Smooth muscle cell (in vitro differentiated cells): Measurements from ENCODE around the gene UNC5C. TPM values are rescaled to one million over a fixed set of nuclear protein-coding genes. Genes with fewer than 3 reads are reported as not detected.

Experiments
- DNase-seq: peaks from one replicate; lab custom pipeline; 2025; ENCODE audit not compliant: unreplicated experiment; lab: John Stamatoyannopoulos, UW
- H2AFZ ChIP-seq: fragments of 200-600 bp; sonication (generic); 2 replicates; pipeline ENCODE4 v1.6.0; 2016; ENCODE audit warnings: antibody characterized with exemption, low read depth, mild to moderate bottlenecking
- H3F3A ChIP-seq: fragments of 200-600 bp; sonication (generic); 2 replicates; pipeline ENCODE4 v1.6.0; 2017; ENCODE audit warnings: antibody characterized with exemption, low read depth
- H3K27ac ChIP-seq: fragments of 200-600 bp; sonication (generic); 2 replicates; pipeline ENCODE4 v1.5.1; 2016; ENCODE audit warnings: low read depth, mild to moderate bottlenecking
- H3K27me3 ChIP-seq: fragments of 200-600 bp; sonication (generic); 2 replicates; pipeline ENCODE4 v1.6.1; 2016; ENCODE audit warnings: low read depth, mild to moderate bottlenecking
- H3K36me3 ChIP-seq: fragments of 200-600 bp; sonication (generic); 2 replicates; pipeline ENCODE4 v1.5.1; 2016; ENCODE audit warnings: low read depth
- H3K4me1 ChIP-seq: fragments of 200-600 bp; sonication (generic); 2 replicates; pipeline ENCODE4 v1.5.1; 2016; ENCODE audit warnings: low read depth
- H3K4me2 ChIP-seq: fragments of 200-600 bp; sonication (generic); 2 replicates; pipeline ENCODE4 v1.6.0; 2016; ENCODE audit warnings: mild to moderate bottlenecking
- H3K4me3 ChIP-seq: fragments of 200-600 bp; sonication (generic); 2 replicates; pipeline ENCODE4 v1.5.1; 2016; ENCODE audit warnings: mild to moderate bottlenecking
- H3K79me2 ChIP-seq: fragments of 200-600 bp; sonication (generic); 2 replicates; pipeline ENCODE4 v1.6.0; 2016; ENCODE audit warnings: low read depth, mild to moderate bottlenecking
- H3K9ac ChIP-seq: fragments of 200-600 bp; sonication (generic); 2 replicates; pipeline ENCODE4 v1.6.0; 2016; ENCODE audit warnings: low read depth
- H3K9me3 ChIP-seq: fragments of 200-600 bp; sonication (generic); replicated peaks from 2 replicates; pipeline ENCODE4 v1.5.1; 2016; ENCODE audit warnings: low read depth
- H4K20me1 ChIP-seq: fragments of 200-600 bp; sonication (generic); 2 replicates; pipeline ENCODE4 v1.6.0; 2016; ENCODE audit warnings: low read depth
- WGBS: methylation state at CpG from one replicate; pipeline ENCODE4 v1.1.7; 2016; ENCODE audit warnings: low lambda C conversion rate; 5-methylcytosine and 5-hydroxymethylcytosine counted together
- polyA plus RNA-seq: library from polyadenylated mRNA; unstranded; fragments of >200 nt; fragmentation: Nextera tagmentation; extraction: Ambion mirVana; gene quantifications from 2 replicates; pipeline ENCODE4 v1.2.1, GENCODE V29; 2016
- total RNA-seq: library from RNA; depleted of rRNA; stranded (reverse); fragments of >200 nt; gene quantifications from 2 replicates; pipeline ENCODE4 v1.2.3, GENCODE V29; 2014
- TF ChIP-seq, protein P1 (sequence below): fragments of 200-600 bp; sonication (generic); IDR thresholded peaks from 2 replicates; pipeline ENCODE4 v1.5.1; 2017; ENCODE audit warnings: borderline replicate concordance, mild to moderate bottlenecking, antibody characterized with exemption; ENCODE audit not compliant: insufficient read depth, poor library complexity, severe bottlenecking

The UNC5C gene
- total and polyA plus RNA-seq, 2 experiments from 2014 or later = 2.0 to 15.6 TPM

DNA sequence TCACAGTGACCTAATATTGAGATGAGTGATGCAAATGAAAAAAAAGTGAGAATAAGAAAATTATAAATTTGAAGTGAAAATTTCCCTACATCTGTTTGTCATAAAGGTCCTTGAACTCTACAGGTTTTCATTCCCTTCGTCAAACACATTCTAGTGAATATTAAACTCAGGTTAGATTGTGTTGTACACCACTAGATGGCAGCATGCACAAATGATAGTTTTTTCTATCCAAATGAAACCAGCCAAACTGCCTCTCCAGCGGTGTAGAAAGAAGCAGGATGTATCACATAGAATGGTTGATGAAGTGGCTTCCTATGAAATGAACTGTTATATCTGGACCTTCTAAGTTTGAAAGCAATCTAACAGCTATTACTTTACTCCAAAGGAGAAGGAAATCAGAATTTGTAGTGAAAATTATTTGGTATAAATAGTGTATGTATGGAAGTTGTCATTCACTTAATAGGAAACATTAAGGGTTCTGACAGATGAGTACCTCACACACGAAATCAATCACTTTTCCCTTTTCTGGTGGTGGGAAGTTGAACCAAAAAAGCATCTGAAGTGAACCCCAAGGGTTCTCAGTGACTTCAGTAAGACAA, 382.7 kb downstream of the UNC5C start:
- 24% methylated on average over 3 of the region's 3 CpGs for WGBS
- H3K4me3 ChIP-seq = no peak overlapping the region
- no peaks in the 10 kb centered on the region for H3F3A ChIP-seq
- no peak overlapping the region for H3K27ac ChIP-seq
- H3K9me3 ChIP-seq = no peaks in the 10 kb centered on the region
- H3K9ac ChIP-seq = no peak overlapping the region
- peak overlapping the region; percentile 16 for H3K4me2 ChIP-seq
- H3K79me2 ChIP-seq = no peaks in the 10 kb centered on the region
- peak overlapping the region; percentile 11 for H2AFZ ChIP-seq
- no peak for DNase-seq
- no peaks in the 10 kb centered on the region for H4K20me1 ChIP-seq
- no peaks in the 10 kb centered on the region for H3K36me3 ChIP-seq
- TF ChIP-seq, protein P1, sequence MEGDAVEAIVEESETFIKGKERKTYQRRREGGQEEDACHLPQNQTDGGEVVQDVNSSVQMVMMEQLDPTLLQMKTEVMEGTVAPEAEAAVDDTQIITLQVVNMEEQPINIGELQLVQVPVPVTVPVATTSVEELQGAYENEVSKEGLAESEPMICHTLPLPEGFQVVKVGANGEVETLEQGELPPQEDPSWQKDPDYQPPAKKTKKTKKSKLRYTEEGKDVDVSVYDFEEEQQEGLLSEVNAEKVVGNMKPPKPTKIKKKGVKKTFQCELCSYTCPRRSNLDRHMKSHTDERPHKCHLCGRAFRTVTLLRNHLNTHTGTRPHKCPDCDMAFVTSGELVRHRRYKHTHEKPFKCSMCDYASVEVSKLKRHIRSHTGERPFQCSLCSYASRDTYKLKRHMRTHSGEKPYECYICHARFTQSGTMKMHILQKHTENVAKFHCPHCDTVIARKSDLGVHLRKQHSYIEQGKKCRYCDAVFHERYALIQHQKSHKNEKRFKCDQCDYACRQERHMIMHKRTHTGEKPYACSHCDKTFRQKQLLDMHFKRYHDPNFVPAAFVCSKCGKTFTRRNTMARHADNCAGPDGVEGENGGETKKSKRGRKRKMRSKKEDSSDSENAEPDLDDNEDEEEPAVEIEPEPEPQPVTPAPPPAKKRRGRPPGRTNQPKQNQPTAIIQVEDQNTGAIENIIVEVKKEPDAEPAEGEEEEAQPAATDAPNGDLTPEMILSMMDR = peak; percentile 71
- H3K27me3 ChIP-seq = no peaks in the 10 kb centered on the region
- H3K4me1 ChIP-seq = no peaks in the 10 kb centered on the region

DNA sequence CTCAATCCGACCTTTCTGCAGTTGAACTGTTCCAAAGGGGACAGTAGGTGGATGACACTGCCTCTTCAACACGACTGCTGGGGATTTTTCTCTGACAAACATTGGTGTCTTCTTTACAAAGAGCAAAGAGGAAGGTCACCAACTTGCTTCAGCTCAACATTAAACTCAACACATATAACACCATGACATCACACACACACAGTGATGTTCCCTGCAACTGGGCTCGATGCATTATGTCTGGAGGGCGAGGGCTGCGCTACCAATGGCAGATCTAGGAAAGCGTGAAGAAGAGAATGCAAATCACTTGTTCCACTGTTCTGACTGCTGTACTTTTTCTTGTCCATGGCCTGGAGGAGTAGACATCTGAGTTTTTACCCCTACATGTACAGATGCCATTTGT, 385.9 kb downstream of the UNC5C start:
- TF ChIP-seq, protein P1 = no peak
- Histone ChIP-seq H3K4me1 (no peaks in the 10 kb centered on the region), H3K4me3 (no peak overlapping the region), H4K20me1 (no peaks in the 10 kb centered on the region), H3K27me3 (no peaks in the 10 kb centered on the region), H3K4me2 (no peak overlapping the region), H3F3A (no peaks in the 10 kb centered on the region), H3K9ac (no peak overlapping the region), H3K9me3 (no peaks in the 10 kb centered on the region), H3K27ac (no peak overlapping the region), H2AFZ (no peak overlapping the region), H3K79me2 (no peaks in the 10 kb centered on the region), H3K36me3 (no peaks in the 10 kb centered on the region)
- DNase-seq = no peak
- 93% methylated on average over 6 of the region's 6 CpGs for WGBS

DNA sequence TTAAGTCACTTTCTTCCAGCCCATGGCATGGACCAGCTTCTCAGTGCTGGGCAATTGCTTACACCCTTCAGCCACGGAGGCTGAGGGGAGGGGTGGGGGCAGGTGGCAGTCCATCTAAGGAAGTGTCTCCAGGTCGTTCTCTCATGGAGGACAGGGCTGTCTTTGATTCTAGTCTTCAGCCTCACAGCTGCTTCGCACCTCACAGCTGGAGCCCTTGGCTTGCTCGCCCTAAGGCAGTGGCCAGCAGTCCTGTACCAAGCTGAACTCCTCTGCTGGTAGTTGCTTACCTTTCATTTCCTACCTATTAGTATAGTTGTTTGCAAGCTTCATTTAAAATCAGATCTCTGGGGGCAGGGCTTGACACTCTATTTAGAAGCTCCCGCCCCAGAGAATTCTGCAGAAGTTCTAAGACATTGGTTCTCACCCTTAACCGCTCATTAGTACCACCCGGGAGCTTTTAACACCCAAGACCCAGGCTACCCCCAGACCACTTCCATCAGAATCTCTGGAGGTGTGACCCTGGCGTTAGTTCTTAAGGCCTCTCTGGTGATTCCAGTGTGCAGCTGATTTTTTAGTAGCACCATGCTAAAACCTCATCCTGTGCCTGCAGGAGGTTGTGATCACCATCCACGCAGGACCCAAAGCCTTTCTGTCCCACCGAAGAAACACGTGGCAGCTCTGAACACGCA, 386.8 kb downstream of the UNC5C start:
- Histone ChIP-seq H3K27me3 (no peaks in the 10 kb centered on the region), H4K20me1 (no peaks in the 10 kb centered on the region), H3K27ac (no peak overlapping the region), H3F3A (no peaks in the 10 kb centered on the region), H3K79me2 (no peaks in the 10 kb centered on the region), H3K4me1 (no peaks in the 10 kb centered on the region), H3K4me2 (no peak overlapping the region), H3K4me3 (no peak overlapping the region), H3K9me3 (no peaks in the 10 kb centered on the region), H3K36me3 (no peaks in the 10 kb centered on the region), H3K9ac (no peak overlapping the region), H2AFZ (no peak overlapping the region)
- WGBS = 82% methylated on average over 12 of the region's 12 CpGs
- TF ChIP-seq, protein P1 = no peak
- no peak for DNase-seq

DNA sequence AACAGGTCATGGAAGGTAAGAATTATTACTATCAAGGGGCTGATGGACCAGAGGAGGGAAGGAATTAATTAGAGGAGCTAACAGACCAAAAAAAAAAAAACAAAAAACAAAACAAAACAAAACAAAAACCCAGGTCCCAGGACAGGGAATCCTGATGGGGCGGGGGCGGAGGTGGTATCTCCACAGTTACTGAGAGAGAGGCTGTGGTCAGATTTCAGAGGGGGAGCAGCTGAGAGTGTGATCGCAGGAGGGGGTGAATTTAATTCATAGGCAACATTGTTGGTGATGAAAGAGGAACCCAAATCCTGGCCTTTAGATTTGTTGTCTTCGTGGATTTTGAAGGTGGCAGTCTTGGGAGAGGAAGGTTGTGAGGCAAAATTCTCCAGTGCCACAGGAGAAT, 389.4 kb downstream of the UNC5C start:
- Histone ChIP-seq H3K4me3 (no peak overlapping the region), H3K27ac (no peak overlapping the region), H3K27me3 (no peaks in the 10 kb centered on the region), H3K79me2 (no peaks in the 10 kb centered on the region), H2AFZ (no peak overlapping the region), H4K20me1 (no peaks in the 10 kb centered on the region), H3K9me3 (no peaks in the 10 kb centered on the region), H3K4me2 (no peak overlapping the region), H3F3A (no peaks in the 10 kb centered on the region), H3K9ac (no peak overlapping the region), H3K36me3 (no peaks in the 10 kb centered on the region), H3K4me1 (no peaks in the 10 kb centered on the region)
- no peak for DNase-seq
- 96% methylated on average over 4 of the region's 4 CpGs for WGBS
- TF ChIP-seq, protein P1 = no peak
